Amniotic stem cell (primary cell): ENCODE results near the gene P2RY14.
"Not testable (repeated sequence)": the region's sequence is repeated elsewhere in the genome, so short reads cannot be mapped to it uniquely, and the experiment has no call there.

Experiments used
- DNase-seq: peaks from one replicate; lab custom pipeline; 2025; lab: John Stamatoyannopoulos, UW

The P2RY14 gene

DNA sequence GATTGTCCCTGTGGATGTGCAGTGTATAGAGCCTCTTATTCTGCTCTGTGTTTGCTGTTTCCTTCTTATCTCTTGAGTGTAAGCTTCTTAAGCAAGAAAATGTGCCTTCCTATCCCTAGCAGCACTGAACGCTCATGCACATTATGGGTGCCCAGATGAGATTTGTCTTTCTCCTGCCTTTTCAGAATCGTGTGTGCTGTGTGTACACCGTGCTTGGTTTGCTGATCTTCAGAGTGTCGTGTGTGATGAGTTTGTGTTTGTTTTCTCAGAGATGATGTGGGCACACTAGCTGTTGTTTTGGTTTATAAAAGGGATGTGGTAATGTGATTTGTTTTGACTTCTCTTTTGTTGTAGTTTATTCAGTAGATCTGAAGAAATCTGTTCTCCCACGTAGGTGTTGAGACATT, 95.1 kb downstream of the P2RY14 start:
- DNase-seq: no peak

DNA sequence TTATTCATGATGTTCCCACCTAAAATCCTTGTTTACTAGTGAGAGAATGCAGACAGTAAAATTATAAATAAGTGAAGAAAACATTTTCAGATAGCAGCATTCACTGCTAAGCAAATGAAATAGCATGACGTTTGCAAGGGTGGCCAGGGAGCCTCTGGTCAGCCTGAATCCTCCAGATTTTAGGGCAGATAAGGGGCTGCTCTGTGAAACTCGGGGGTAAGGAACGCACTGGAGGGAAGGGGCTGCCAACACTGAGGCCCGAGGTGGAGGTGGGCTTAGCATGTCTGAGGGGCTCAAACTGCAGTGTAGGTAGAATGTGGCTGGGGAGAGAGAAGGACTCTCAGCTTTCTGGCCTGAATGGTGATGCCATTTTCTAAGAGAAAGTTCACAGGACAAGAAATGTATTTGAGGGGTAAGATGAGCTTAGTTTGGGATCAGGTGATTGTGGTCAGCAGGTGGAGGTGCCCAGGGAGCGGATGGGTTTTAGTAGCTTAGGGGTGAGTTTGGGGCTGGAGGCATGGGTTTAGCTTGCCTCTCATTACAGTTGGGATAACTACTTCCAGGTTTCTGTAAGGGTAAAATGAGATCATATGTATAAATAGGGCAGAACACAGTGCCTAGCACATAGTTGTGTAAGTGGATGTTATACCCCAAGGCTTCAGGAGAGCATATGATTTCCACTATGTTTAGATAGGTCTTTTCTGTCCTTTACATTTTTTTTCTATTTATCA, 95.8 kb downstream of the P2RY14 start:
- no peak for DNase-seq

DNA sequence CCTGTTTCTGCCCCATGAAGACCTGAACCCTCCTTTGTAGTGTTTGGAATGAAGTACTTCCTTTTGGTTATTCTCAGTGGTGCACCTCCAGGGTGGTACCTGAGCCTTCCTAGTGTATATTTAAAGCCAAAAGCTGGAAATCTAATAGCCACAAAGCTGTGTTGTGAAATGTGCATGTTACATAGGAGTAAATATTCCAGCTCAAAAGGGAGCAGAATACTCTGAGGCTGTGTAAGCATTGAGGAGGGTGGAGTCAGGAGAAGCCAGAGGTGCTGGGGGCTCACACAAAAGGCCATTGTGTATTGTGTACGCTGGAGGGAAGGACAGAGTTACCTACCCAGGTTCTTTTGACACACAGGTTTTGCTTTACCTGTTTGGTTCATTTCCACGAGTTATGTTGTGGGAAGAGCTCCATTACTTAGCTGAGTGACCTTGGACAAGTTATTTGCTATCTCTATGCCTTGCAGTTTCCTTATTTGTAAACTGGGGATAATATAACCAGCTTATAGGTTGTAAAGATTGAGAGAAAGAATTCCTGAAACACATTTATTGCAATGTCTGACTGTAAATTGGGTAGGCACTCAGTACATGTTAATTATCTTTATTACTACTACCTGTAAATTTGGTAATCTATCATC, 100.0 kb downstream of the P2RY14 start:
- DNase-seq: no peak

- no peak for DNase-seq
Measured at GRCh38 chr3:151175952-151176351, 102.4 kb downstream of the P2RY14 start.

- DNase-seq: no peak
Measured at GRCh38 chr3:151174351-151174750, 104.0 kb downstream of the P2RY14 start.

DNA sequence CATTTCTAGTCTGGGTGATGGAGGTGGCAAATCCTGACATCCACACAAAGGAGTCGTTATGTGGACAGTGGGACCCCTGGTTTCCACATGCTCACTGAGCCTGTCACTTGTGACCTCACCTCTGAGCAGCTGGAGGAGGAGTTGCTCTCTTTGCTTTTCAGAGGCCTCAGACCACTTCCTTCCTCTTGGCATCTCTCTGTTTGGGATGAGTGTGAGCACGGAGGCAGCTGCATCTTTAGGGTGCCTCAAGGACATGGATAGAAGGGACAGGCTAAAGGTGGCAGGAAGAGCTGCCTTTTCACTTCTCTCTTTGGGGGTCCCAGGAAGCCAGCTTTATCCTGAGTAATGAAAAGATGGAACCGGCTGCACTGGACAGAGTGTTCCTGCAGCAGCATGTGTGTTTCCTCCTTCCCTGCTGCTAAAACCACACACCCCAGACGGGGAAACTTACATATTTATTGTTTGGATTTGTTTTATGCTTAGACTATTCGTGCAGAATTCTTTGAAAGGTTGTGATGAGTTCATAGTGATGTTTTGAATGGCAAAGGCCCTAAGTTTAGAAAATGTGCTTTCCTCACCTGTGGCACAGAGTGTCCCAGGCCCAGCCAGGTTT, 107.1 kb downstream of the P2RY14 start:
- no peak for DNase-seq

DNA sequence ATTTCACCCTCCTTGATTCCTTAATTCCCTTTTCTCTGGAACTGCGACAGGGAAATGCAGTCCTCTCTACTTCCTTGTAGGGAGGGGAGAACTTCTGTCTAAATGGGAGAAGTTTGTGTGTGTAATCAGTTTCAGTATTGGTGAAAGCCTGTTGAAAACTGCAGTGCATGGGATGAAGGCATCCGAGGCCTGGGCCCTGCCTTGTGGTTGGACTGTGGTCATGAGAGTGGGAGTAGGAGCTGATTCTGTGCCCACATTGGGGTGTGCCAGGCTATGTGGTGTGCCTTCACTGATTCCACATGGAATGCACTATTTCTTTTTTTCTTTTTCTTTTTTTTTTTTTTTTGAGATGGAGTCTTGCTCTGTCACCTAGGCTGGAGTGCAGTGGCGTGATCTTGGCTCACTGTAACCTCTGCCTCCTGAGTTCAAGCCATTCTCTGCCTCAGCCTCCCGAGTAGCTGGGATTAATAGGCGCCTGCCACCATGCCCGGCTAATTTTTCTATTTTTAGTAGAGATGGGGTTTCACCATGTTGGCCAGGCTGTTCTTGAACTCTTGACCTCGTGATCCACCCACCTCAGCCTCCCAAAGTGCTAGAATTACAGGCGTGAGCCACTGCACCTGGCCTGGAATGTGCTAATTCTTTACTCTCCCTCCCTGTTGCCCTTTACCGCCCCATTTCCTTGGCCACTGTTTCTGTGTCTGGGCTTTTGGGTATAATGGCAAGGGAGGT, 108.2 kb downstream of the P2RY14 start:
- DNase-seq: not testable (repeated sequence)

GRCh38 chr3:151169262-151169947, 108.9 kb downstream of the P2RY14 start:
- no peak for DNase-seq

- DNase-seq: peak; percentile 56
Measured at GRCh38 chr3:151168269-151169094, 109.9 kb downstream of the P2RY14 start.

GRCh38 chr3:151166161-151166560, 112.2 kb downstream of the P2RY14 start:
- DNase-seq: no peak

- DNase-seq: no peak
Measured at GRCh38 chr3:151165226-151165625, 113.1 kb downstream of the P2RY14 start.
